Prostate gland (tissue), 2 donors: ENCODE results near the gene FLOT2. TPM values are rescaled to one million over a fixed set of nuclear protein-coding genes. Genes with fewer than 3 reads are reported as not detected.

Source experiments
- DNase-seq: peaks from one replicate; pipeline ENCODE4 v3.0.0-alpha.2; 2019; ENCODE audit warnings: low spot score
- H3K27ac ChIP-seq, 2 donors: fragments of 200-600 bp; sonication (generic); 2 replicates each; pipeline ENCODE4 v1.5.1; 2017 to 2019
- H3K27me3 ChIP-seq: fragments of 200-600 bp; sonication (generic); replicated peaks from 2 replicates; pipeline ENCODE4 v1.5.1; 2019; ENCODE audit not compliant: insufficient read depth
- H3K36me3 ChIP-seq, 2 donors: fragments of 200-600 bp; sonication (generic); 1 replicate in 1 of 2; 2 replicates in 1 of 2; pipeline versions ENCODE4 v1.5.1 to v1.8.1; 2017 to 2019
- H3K4me1 ChIP-seq: fragments of 200-600 bp; sonication (generic); replicated peaks from 2 replicates; pipeline ENCODE4 v1.5.1; 2019
- H3K4me3 ChIP-seq, 2 donors: fragments of 200-600 bp; sonication (generic); 2 replicates each; pipeline ENCODE4 v1.5.1; 2017 to 2019
- H3K9me3 ChIP-seq: fragments of 200-600 bp; sonication (generic); 2 replicates; pipeline ENCODE4 v1.5.1; 2017
- CTCF ChIP-seq, 4 experiments: fragments of 200-600 bp in 2 of 4; fragments of 450-650 bp in 2 of 4; sonication (generic) in 2 of 4; IDR thresholded peaks; 1 replicate in 3 of 4; 2 replicates in 1 of 4; pipeline ENCODE4 v1.5.1; 2016 to 2019; ENCODE audit warnings: antibody characterized with exemption in 4 of 4, mild to moderate bottlenecking in 2 of 4, moderate library complexity in 2 of 4
- POLR2A ChIP-seq: fragments of 450-650 bp; IDR thresholded peaks from one replicate; pipeline ENCODE4 v1.6.1; 2016; ENCODE audit warnings: antibody characterized with exemption, mild to moderate bottlenecking
- POLR2AphosphoS5 ChIP-seq: sonication (generic); formaldehyde crosslinking; IDR thresholded peaks from one replicate; pipeline ENCODE4 v1.6.1; 2017; ENCODE audit warnings: antibody characterized with exemption
- WGBS: methylation state at CpG from one replicate; pipeline ENCODE4 v1.1.5; 2018; 5-methylcytosine and 5-hydroxymethylcytosine counted together
- intact Hi-C: fragments of 100-400 bp; cut with DNase I; formaldehyde crosslinking; loops from one replicate; pipeline ENCODE4 v1.14.2; 2022
- total RNA-seq, 2 donors: library from RNA; depleted of rRNA; stranded (reverse); fragments of >200 nt; gene quantifications; one replicate each; pipeline ENCODE4 v1.1.0, GENCODE V29; 2016

The FLOT2 gene
- total RNA-seq, 2 donors from 2014 or later = 82.9 to 121 TPM

- Histone ChIP-seq H3K27ac (peak overlapping the region; percentile 28 to 47), H3K27me3 (no peaks in the 10 kb centered on the region), H3K36me3 (no peaks in the 10 kb centered on the region), H3K4me1 (peaks cover 42% of the 10 kb centered on the region), H3K4me3 (no peak overlapping the region), H3K9me3 (no peaks in the 10 kb centered on the region)
- 11% methylated on average over 1 of the region's 1 CpG for WGBS
- intact Hi-C loops = no loop called here
- no peak for TF ChIP-seq CTCF (IDR thresholded peaks at IDR 0.05)
- no peak for TF ChIP-seq POLR2A
- peak; percentile 49 for TF ChIP-seq POLR2AphosphoS5
- no peak for DNase-seq
Observed at GRCh38 chr17:28941251-28941650, 43.7 kb upstream of the FLOT2 start.

- Histone ChIP-seq H3K4me1 (peaks cover 36% of the 10 kb centered on the region), H3K9me3 (no peaks in the 10 kb centered on the region), H3K27ac (peak overlapping the region; percentile 15 to 21), H3K36me3 (no peaks in the 10 kb centered on the region), H3K4me3 (no peak overlapping the region), H3K27me3 (no peaks in the 10 kb centered on the region)
- WGBS = 17% methylated on average over 3 of the region's 3 CpGs
- intact Hi-C loops = no loop called here
- TF ChIP-seq POLR2A (no peak), POLR2AphosphoS5 (peak; percentile 35), CTCF (IDR thresholded peaks at IDR 0.05) (no peak)
- peak; percentile 19 for DNase-seq
Observed at GRCh38 chr17:28940675-28941074, 43.1 kb upstream of the FLOT2 start.

GRCh38 chr17:28940142-28940541, 42.6 kb upstream of the FLOT2 start:
- Histone ChIP-seq H3K4me1 (peaks cover 32% of the 10 kb centered on the region), H3K27ac (peak overlapping the region; percentile 15 to 21), H3K36me3 (no peaks in the 10 kb centered on the region), H3K27me3 (no peaks in the 10 kb centered on the region), H3K9me3 (no peaks in the 10 kb centered on the region), H3K4me3 (no peak overlapping the region)
- DNase-seq = no peak
- WGBS = 65% methylated on average over 3 of the region's 3 CpGs
- no peak for TF ChIP-seq CTCF (IDR thresholded peaks at IDR 0.05)
- TF ChIP-seq POLR2AphosphoS5 = no peak
- TF ChIP-seq POLR2A = no peak
- intact Hi-C loops = no loop called here

- Histone ChIP-seq H3K4me1 (peaks cover 25% of the 10 kb centered on the region), H3K36me3 (no peaks in the 10 kb centered on the region), H3K27me3 (no peaks in the 10 kb centered on the region), H3K27ac (peak overlapping the region; percentile 64 to 74), H3K4me3 (no peak overlapping the region), H3K9me3 (no peaks in the 10 kb centered on the region)
- TF ChIP-seq POLR2AphosphoS5 (no peak), POLR2A (no peak), CTCF (IDR thresholded peaks at IDR 0.05) (no peak)
- no peak for DNase-seq
- intact Hi-C loops = no loop called here
Observed at GRCh38 chr17:28938552-28938951, 41.0 kb upstream of the FLOT2 start.

GRCh38 chr17:28937044-28937729, 39.7 kb upstream of the FLOT2 start:
- Histone ChIP-seq H3K9me3 (no peaks in the 10 kb centered on the region), H3K36me3 (no peaks in the 10 kb centered on the region), H3K27me3 (no peaks in the 10 kb centered on the region), H3K4me1 (peaks cover 25% of the 10 kb centered on the region), H3K27ac (peak overlapping the region; percentile 64 to 74), H3K4me3 (no peak overlapping the region)
- 41% methylated on average over 5 of the region's 5 CpGs for WGBS
- peak; percentile 84 for DNase-seq
- TF ChIP-seq POLR2A = no peak
- no peak for TF ChIP-seq CTCF (IDR thresholded peaks at IDR 0.05)
- peak; percentile 92 for TF ChIP-seq POLR2AphosphoS5
- intact Hi-C loops = no loop called here
